ENCODE data around the gene PTGES3.

GRCh38 chr12:56645201-56645716 lies 42.8 kb downstream of the PTGES3 start:
- TF ChIP-seq SUZ12 (IDR thresholded peaks at IDR 0.05; ENCODE audit: extremely low read depth, insufficient read depth, insufficient read length) (no peak), YY1 (IDR thresholded peaks at IDR 0.05; ENCODE audit: insufficient read depth, insufficient read length) (no peak)
